ENCODE data around the gene HAO2.

The HAO2 gene

DNA sequence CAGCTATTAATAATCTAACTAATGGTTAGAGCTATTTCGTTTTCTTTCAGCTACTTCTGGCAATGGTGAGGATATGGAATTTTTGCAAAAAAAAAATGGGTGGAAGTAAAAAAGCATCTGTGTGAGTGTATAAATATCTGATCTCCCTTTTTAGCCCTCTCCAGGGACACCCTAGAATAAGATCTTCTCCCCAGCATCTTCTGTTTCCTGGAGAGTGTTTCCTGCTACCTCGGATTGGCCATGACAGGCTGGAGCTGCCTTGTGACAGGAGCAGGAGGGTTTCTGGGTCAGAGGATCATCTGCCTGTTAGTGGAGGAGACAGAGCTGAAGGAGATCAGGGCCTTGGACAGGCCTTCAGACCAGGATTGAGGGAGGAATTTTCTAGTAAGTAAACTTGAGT lies 70.2 kb downstream of the HAO2 start:
- DNase-seq (ENCODE audit: low spot score): no peak

DNA sequence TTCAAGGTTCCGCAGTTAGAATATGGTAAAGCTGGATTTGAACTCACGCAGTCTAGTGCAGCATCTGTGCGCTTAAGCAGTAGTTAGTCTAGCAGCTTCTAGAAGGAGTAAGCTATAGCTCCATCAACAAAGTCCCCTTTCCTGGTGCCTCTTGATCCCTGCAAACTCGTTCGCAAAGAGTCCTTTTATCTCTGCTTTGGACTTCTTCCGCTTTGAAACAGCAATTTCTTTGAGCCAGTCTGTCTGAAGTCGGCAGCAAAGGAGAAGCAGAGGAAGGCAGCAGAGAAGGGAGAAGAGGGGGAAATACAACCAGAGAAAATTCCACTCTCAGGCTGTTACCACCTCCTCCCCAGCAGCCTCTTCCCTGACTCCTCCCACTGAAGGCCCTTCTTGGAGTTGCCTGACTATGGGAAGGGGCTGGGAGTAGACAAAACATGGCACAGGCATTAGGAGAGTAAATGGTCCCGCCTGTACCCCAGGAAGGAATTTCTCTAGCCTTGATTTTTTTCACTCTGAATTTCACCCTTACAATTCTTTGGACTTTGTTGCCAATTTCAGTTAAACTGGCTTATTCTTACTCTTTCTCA lies 72.2 kb downstream of the HAO2 start:
- DNase-seq (ENCODE audit: low spot score): no peak

DNA sequence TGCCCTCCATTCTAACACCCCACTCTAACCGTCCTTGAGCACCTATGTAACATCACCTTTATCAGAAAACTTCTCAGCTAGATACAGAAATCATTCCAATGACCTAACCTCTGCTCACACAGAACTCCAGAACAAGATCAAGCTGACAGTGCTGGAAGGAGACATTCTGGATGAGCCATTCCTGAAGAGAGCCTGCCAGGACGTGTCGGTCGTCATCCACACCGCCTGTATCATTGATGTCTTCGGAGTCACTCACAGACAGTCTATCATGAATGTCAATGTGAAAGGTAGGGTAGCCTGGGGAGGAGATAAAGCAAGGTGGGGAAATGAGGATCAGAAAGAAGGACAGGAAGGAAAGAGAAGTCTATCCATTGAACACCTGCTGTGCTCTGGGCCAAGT lies 74.2 kb downstream of the HAO2 start:
- no peak for DNase-seq (ENCODE audit: low spot score)
